ENCODE measurements around the gene HOXB5. TPM values are rescaled to one million over a fixed set of nuclear protein-coding genes. Genes with fewer than 3 reads are reported as not detected.

Gene HOXB5
- polyA plus RNA-seq, 1 experiment, result not detected

- Histone ChIP-seq H3K36me3 (ENCODE audit: control insufficient read depth, insufficient read depth, low read length) (no peaks in the 10 kb centered on the region), H3K27me3 (ENCODE audit: control insufficient read depth, insufficient read depth, low read length) (peaks cover 85% of the 10 kb centered on the region), H3K4me3 (ENCODE audit: low read depth, low read length) (no peak overlapping the region)
- POLR2A ChIA-PET, result no interaction called here
- CTCF ChIA-PET, result interaction anchor here (0.7 to 1.6 kb wide), 4 partner anchors 8 to 13 kb away, joined by 3 to 5 read pairs (median 4); no protein-coding TSS in a partner anchor
- no peak for DNase-seq (ENCODE audit: low read depth)
- TF ChIP-seq CTCF (IDR thresholded peaks at IDR 0.05; ENCODE audit: insufficient read depth, low read depth, low read length), result no peak
Observed at GRCh38 chr17:48631693-48632578, 38.4 kb upstream of the HOXB5 start.

- CTCF ChIA-PET, result interaction anchor here (1.1 to 1.6 kb wide), 3 partner anchors 7 to 12 kb away, joined by 4 to 5 read pairs (median 5); no protein-coding TSS in a partner anchor
- Histone ChIP-seq H3K27me3 (ENCODE audit: control insufficient read depth, insufficient read depth, low read length) (peaks cover 87% of the 10 kb centered on the region), H3K36me3 (ENCODE audit: control insufficient read depth, insufficient read depth, low read length) (no peaks in the 10 kb centered on the region), H3K4me3 (ENCODE audit: low read depth, low read length) (no peak overlapping the region)
- DNase-seq (ENCODE audit: low read depth), result no peak
- POLR2A ChIA-PET, result no interaction called here
- TF ChIP-seq CTCF (IDR thresholded peaks at IDR 0.05; ENCODE audit: insufficient read depth, low read depth, low read length), result no peak
Observed at GRCh38 chr17:48630925-48631692, 37.5 kb upstream of the HOXB5 start.

GRCh38 chr17:48630009-48630924, 36.7 kb upstream of the HOXB5 start:
- H3K27me3 ChIP-seq (ENCODE audit: control insufficient read depth, insufficient read depth, low read length), result peaks cover 86% of the 10 kb centered on the region
- DNase-seq (ENCODE audit: low read depth), result no peak
- CTCF ChIA-PET, result interaction anchor here (0.8 to 2.0 kb wide), 3 partner anchors 12 to 29 kb away, joined by 3 to 6 read pairs (median 3); no protein-coding TSS in a partner anchor

GRCh38 chr17:48629411-48629759, 35.8 kb upstream of the HOXB5 start:
- POLR2A ChIA-PET, result no interaction called here
- Histone ChIP-seq H3K36me3 (ENCODE audit: control insufficient read depth, insufficient read depth, low read length) (no peaks in the 10 kb centered on the region), H3K27me3 (ENCODE audit: control insufficient read depth, insufficient read depth, low read length) (peaks cover 86% of the 10 kb centered on the region), H3K4me3 (ENCODE audit: low read depth, low read length) (no peak overlapping the region)
- TF ChIP-seq CTCF (IDR thresholded peaks at IDR 0.05; ENCODE audit: insufficient read depth, low read depth, low read length), result no peak
- CTCF ChIA-PET, result interaction anchor here (0.8 to 2.0 kb wide), 3 partner anchors 11 to 28 kb away, joined by 3 to 6 read pairs (median 3); no protein-coding TSS in a partner anchor
- no peak for DNase-seq (ENCODE audit: low read depth)

More at GRCh38 chr17:48630009-48630924, 36.7 kb upstream of the HOXB5 start:
- no peak for TF ChIP-seq CTCF (IDR thresholded peaks at IDR 0.05; ENCODE audit: insufficient read depth, low read depth, low read length)
- H3K36me3 ChIP-seq (ENCODE audit: control insufficient read depth, insufficient read depth, low read length), result no peaks in the 10 kb centered on the region
- H3K4me3 ChIP-seq (ENCODE audit: low read depth, low read length), result no peak overlapping the region
- POLR2A ChIA-PET, result no interaction called here
